K562 (cell line): Measurements from ENCODE around the gene HDAC9.

Source experiments
- CREM ChIP-seq: IDR thresholded peaks from 2 replicates; pipeline ENCODE4 v1.6.1; 2014; ENCODE audit warnings: antibody characterized with exemption, low read depth
- FOXM1 ChIP-seq, 2 experiments: fragments of 450-650 bp in 1 of 2; sonication (generic) in 1 of 2; formaldehyde crosslinking in 1 of 2; IDR thresholded peaks; 2 replicates each; pipeline versions ENCODE4 v1.6.1 to v1.9.0; 2017 to 2022; ENCODE audit warnings: low read depth in 2 of 2, mild to moderate bottlenecking in 2 of 2, missing genetic modification reagents in 1 of 2, moderate library complexity in 1 of 2
- JUND ChIP-seq, 2 experiments: IDR thresholded peaks; 2 replicates in 1 of 2; 3 replicates in 1 of 2; pipeline ENCODE4 v1.6.1; 2011; ENCODE audit warnings: borderline replicate concordance in 2 of 2, low read depth in 2 of 2, low read length in 2 of 2, improper control_type of control experiment in 1 of 2, missing biosample characterization in 1 of 2, missing genetic modification characterization in 1 of 2, missing genetic modification reagents in 1 of 2
- MAFF ChIP-seq: IDR thresholded peaks from 2 replicates; pipeline ENCODE4 v1.6.1; 2012; ENCODE audit warnings: low read length, improper control_type of control experiment
- NR3C1 ChIP-seq: sonication (generic); formaldehyde crosslinking; IDR thresholded peaks from 2 replicates; pipeline ENCODE4 v1.8.1; 2022; ENCODE audit warnings: missing genetic modification reagents
- SP1 ChIP-seq: sonication (generic); formaldehyde crosslinking; IDR thresholded peaks from 2 replicates; pipeline ENCODE4 v1.8.1; 2022; ENCODE audit warnings: mild to moderate bottlenecking, missing genetic modification reagents

GRCh38 chr7:18846765-18847215 is 351.2 kb downstream of the HDAC9 start:
- TF ChIP-seq CREM = no peak
- no peak for TF ChIP-seq MAFF
- no peak for TF ChIP-seq JUND (IDR thresholded peaks at IDR 0.05; ENCODE audit: borderline replicate concordance, low read depth, low read length)
- TF ChIP-seq JUND (tag; IDR thresholded peaks at IDR 0.05; ENCODE audit: borderline replicate concordance, low read depth, low read length) = no peak
- no peak for TF ChIP-seq NR3C1 (CRISPR knock-in tag)
- TF ChIP-seq FOXM1 (IDR thresholded peaks at IDR 0.05; ENCODE audit: low read depth) = no peak
- no peak for TF ChIP-seq FOXM1 (CRISPR knock-in tag; IDR thresholded peaks at IDR 0.05; ENCODE audit: low read depth)
- no peak for TF ChIP-seq SP1 (CRISPR knock-in tag)
